Ectodermal cell (in vitro differentiated cells): Measurements from ENCODE around the gene PAPLN.
"Not testable (repeated sequence)": the region's sequence is repeated elsewhere in the genome, so short reads cannot be mapped to it uniquely, and the experiment has no call there.

Experiments
- H3K27ac ChIP-seq: 2 replicates; pipeline ENCODE4 v1.7.0; 2013; ENCODE audit warnings: mild to moderate bottlenecking, low read depth, low read length; ENCODE audit not compliant: insufficient read depth, poor library complexity, severe bottlenecking
- H3K27me3 ChIP-seq: 2 replicates; pipeline ENCODE4 v1.7.0; 2013; ENCODE audit warnings: mild to moderate bottlenecking, low read length; ENCODE audit not compliant: insufficient read depth, control insufficient read depth, poor library complexity, severe bottlenecking
- H3K36me3 ChIP-seq: one replicate; pipeline ENCODE4 v1.7.0; 2013; ENCODE audit warnings: low read length; ENCODE audit not compliant: control insufficient read depth, insufficient read depth
- H3K4me1 ChIP-seq: one replicate; pipeline ENCODE4 v1.7.0; 2013; ENCODE audit warnings: low read length; ENCODE audit not compliant: control insufficient read depth, insufficient read depth
- H3K4me3 ChIP-seq: 2 replicates; pipeline ENCODE4 v1.7.0; 2013; ENCODE audit warnings: low read depth, low read length, control low read depth; ENCODE audit not compliant: insufficient read depth
- H3K9me3 ChIP-seq: 2 replicates; pipeline ENCODE4 v1.7.0; 2013; ENCODE audit warnings: mild to moderate bottlenecking, low read length, moderate library complexity; ENCODE audit not compliant: control insufficient read depth
- WGBS, 2 experiments: methylation state at CpG; one replicate each; pipeline ENCODE4 v1.1.7; 2013; ENCODE audit warnings: missing lambda C conversion rate in 2 of 2; 5-methylcytosine and 5-hydroxymethylcytosine counted together

PAPLN gene

DNA sequence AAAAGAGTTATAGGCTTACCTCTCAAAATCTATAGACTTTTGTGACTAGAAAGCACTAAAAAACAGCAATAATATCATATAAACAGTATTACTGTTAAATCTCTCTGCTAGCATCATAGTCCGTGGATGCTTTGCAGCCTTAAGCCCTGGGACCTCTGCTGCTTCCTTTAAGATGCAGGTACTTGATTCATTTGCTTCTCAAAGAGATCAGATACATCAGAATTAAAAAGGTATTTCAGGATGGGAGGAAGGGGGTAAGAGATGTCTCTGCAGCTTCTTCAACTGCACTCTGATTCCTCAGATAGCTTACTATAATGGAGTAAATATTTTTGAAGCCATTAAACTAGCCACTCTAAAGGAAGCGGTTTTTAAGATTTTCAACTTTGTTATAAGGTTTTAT lies 49.3 kb downstream of the PAPLN start:
- H3K9me3 ChIP-seq, result no peaks in the 10 kb centered on the region
- peaks cover 13% of the 10 kb centered on the region for H3K36me3 ChIP-seq
- no peak overlapping the region for H3K4me3 ChIP-seq
- no peak overlapping the region for H3K27ac ChIP-seq
- peaks cover 8% of the 10 kb centered on the region for H3K4me1 ChIP-seq
- no peaks in the 10 kb centered on the region for H3K27me3 ChIP-seq
- WGBS, 2 experiments, result 67 to 86% methylated on average over 1 to 2 of the region's 2 CpGs

DNA sequence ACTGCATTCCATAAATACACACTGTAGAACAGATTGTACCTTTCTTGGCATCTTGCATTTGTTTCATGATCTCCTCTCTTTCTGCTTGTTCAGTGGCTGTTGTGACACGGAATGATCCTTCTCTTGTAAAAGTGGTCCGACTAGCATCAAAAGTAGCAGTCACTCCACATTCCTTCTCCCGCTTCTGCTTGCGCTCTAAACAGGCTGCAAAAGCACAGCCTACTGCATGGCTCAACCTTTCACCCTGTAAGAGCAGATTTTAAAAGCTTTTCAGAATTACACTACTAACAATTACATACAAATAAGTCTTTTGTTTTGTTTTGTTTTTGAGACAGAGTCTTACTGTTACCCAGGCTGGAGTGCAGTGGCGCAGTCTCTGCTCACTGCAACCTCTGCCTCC lies 49.8 kb downstream of the PAPLN start:
- WGBS, 2 experiments, result 75 to 84% methylated on average over 5 of the region's 5 CpGs
- Histone ChIP-seq H3K27ac (no peak overlapping the region), H3K9me3 (no peaks in the 10 kb centered on the region), H3K4me1 (peaks cover 8% of the 10 kb centered on the region), H3K27me3 (no peaks in the 10 kb centered on the region), H3K36me3 (peaks cover 8% of the 10 kb centered on the region), H3K4me3 (no peak overlapping the region)

DNA sequence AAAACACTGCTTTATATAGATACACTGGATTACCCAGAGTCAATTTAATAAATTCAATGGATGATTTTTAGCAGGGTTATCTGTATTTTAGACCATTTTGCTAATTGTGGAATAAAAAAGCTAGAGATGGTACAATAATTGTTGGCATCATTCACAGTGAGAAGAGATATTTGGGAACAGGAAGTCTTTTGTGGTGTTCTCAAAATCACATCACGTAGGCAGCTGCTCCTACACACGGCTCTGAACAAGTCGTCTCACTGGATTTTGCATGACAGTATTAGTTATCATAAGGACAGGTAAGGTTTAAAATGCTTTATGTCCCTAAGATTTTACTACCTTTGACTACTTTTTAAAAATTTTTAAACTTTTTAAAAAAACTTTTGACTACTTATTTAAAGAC lies 52.0 kb downstream of the PAPLN start:
- Histone ChIP-seq H3K4me3 (no peak overlapping the region), H3K36me3 (peaks cover 5% of the 10 kb centered on the region), H3K27ac (no peak overlapping the region), H3K27me3 (no peaks in the 10 kb centered on the region), H3K9me3 (no peaks in the 10 kb centered on the region), H3K4me1 (peaks cover 2% of the 10 kb centered on the region)
- WGBS, 2 experiments, result 82 to 89% methylated on average over 3 of the region's 3 CpGs

DNA sequence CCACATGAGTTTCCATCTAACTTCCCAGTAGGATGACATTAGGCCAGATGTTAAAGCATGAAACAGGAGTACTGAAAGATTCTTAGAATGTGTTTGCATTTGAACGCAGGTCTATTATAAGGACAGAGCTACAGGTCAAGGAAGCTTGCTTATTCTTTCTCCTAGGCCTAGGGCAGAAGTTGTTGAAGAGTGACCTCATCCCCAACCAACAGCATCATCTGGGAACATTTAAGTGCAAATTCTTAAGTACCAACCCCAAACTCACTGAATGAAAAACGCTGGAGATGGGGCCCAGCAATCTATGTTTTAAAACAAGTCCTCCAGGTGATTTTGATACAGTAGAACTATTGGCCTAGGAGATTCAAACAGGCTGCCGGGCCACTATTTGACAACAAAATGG lies 52.4 kb downstream of the PAPLN start:
- Histone ChIP-seq H3K9me3 (no peaks in the 10 kb centered on the region), H3K4me1 (no peaks in the 10 kb centered on the region), H3K27me3 (no peaks in the 10 kb centered on the region), H3K27ac (no peak overlapping the region), H3K4me3 (no peak overlapping the region), H3K36me3 (peaks cover 5% of the 10 kb centered on the region)
- 49 to 61% methylated on average over 3 of the region's 3 CpGs for WGBS, 2 experiments

DNA sequence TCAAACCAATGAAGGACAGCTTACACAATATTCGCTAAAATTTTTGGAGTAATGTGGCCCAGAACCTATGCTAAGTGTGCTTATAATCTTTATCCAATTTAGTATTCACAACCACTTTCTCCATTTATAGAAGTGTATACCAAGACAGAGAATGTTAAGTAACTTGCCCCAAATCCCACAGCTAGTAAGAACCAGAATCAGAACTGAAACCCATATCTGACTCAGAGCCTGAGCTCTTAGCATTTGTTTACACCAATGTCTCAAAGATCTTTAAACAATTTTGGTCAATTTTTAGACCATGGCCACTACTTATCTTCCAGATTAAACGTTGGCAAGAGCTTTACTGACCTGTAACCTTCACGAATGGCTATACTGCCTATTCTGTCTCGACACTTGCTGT lies 53.0 kb downstream of the PAPLN start:
- H3K4me3 ChIP-seq, result no peak overlapping the region
- H3K4me1 ChIP-seq, result no peaks in the 10 kb centered on the region
- no peak overlapping the region for H3K27ac ChIP-seq
- H3K9me3 ChIP-seq, result no peaks in the 10 kb centered on the region
- 86 to 93% methylated on average over 4 of the region's 4 CpGs for WGBS, 2 experiments
- H3K27me3 ChIP-seq, result no peaks in the 10 kb centered on the region
- H3K36me3 ChIP-seq, result peaks cover 5% of the 10 kb centered on the region

DNA sequence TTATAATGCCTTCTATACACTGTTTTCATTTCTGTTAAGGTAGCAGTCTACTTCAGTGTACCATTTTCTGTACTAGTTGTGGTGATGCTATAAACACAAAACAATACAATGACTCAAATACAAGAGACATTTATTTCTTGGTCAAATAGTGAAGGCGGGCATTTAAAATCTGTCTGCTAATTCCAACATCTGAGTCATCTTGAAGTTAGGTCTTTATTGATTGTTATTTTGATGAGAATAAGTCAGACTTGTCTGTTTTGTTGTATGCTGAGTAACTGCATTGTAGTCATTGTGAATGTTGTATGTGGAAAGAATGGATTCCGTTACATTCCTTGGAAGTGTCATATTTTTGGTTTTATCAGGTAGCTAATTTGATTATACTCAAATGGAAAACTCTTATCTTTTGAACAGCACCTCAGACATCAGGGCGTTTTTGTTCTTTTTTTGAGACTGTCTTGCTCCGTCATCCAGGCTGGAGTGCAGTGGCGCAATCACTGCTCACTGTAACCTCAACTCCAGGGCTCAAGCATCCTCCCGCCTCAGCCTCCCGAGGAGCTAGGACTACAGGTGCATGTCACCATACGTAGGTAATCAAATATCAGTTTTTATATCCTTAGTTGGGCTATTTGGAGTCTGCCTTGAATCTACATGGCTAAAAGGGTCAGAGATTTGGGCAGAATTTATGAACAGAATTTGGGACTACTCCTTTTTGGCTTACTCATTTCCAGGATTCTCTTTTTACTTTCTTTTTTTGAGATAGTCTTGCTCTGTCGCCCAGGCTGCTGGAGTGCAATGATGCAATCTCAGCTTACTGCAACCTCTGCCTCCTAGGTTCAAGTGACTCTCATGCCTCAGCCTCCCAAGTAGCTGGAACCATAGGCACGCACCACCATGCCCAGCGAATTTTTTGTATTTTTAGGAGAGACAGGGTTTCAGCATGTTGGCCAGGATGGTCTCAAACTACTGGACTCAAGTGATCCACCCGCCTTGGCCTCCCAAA lies 56.8 kb downstream of the PAPLN start:
- H3K4me3 ChIP-seq, result no peak overlapping the region
- 95 to 96% methylated on average over 12 of the region's 12 CpGs for WGBS, 2 experiments
- H3K9me3 ChIP-seq, result no peaks in the 10 kb centered on the region
- H3K36me3 ChIP-seq, result peaks cover 5% of the 10 kb centered on the region
- H3K4me1 ChIP-seq, result no peaks in the 10 kb centered on the region
- H3K27me3 ChIP-seq, result no peaks in the 10 kb centered on the region
- H3K27ac ChIP-seq, result no peak overlapping the region

DNA sequence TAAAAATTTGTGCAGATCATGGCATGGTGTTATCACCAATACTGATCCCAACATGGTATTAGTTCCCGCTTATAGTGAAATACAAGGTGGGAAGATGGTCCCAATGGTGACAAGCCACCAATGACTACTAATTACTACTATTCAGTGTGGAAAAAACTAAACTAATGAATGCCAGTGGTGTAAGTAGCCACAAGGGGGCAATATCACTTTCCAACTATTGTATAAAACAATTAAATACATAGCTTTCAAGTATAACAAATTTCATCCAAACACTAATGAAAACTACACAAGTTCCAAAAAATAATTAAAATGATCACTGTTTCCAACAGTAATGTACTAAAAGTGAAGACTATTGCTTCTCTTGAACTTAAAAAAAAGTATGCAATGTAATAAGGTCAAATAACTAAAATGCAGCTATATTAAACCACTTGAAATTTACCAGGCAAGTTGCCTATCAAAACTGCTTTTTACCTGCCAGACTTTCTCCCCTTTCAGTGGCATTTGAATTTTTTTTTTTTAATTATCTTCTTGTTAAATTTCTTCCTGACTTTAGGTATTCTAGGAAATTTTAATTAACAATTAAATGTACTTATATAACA lies 58.0 kb downstream of the PAPLN start:
- Histone ChIP-seq H3K4me3 (no peak overlapping the region), H3K4me1 (no peaks in the 10 kb centered on the region), H3K36me3 (peaks cover 5% of the 10 kb centered on the region), H3K27me3 (no peaks in the 10 kb centered on the region), H3K9me3 (no peaks in the 10 kb centered on the region), H3K27ac (no peak overlapping the region)
- 100% methylated on average over 1 of the region's 1 CpG; no CpG with 5 or more reads in 1 of the 2 experiments for WGBS, 2 experiments

DNA sequence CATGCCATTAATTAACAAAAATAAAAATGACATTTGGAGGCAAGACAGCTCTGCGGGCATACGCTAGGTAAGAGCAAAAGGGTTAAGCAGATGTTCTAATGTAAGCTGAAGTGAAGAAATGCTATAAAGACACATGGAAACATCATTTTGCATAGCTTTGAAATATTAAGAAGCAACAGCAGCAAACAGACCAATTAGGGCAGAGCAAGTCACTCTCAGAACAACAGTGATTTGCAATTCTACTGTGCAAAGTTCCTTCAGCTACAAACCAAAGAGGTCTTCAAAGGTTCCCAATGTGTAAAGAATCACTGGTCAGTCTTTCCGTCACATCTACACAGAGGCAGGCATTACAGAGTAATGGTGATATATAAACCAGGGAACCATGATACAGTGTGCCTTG lies 68.2 kb downstream of the PAPLN start:
- Histone ChIP-seq H3K36me3 (no peaks in the 10 kb centered on the region), H3K27me3 (no peaks in the 10 kb centered on the region), H3K9me3 (no peaks in the 10 kb centered on the region), H3K4me1 (no peaks in the 10 kb centered on the region), H3K27ac (no peak overlapping the region), H3K4me3 (no peak overlapping the region)
- 76 to 83% methylated on average over 3 of the region's 3 CpGs for WGBS, 2 experiments

DNA sequence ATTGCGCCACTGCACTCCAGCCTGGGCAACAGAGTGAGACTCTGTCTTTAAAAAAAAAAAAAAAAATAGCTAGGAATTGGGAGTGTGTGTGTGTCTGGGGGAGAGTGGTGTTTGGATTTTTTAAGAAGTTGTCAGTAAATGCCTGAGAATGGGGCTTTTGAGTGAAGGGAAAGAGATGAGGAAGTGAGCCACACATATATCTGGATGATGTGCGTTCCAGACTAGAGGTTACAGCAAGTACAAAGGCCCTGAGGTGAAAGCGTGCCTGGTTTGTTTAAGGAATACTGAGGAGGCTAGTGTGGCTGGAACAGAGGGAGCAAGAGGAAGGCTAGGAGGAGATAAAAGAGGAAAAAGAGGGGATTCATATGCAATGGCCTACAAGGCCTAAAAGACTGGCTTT lies 70.0 kb downstream of the PAPLN start:
- H3K36me3 ChIP-seq, result no peaks in the 10 kb centered on the region

DNA sequence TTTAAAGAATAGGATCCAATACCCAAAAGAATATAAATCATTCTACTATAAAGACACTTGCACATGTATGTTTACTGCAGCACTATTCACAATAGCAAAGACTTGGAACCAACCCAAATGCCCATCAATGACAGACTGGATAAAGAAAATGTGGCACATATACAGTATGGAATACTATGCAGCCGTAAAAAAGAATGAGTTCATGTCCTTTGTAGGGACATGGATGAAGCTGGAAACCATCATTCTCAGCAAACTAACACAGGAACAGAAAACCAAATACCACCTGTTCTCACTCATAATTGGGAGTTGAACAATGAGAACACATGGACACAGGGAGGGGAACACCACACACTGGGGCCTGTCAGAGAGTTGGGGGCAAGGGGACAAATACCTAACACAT lies 71.9 kb downstream of the PAPLN start:
- H3K27me3 ChIP-seq, H3K36me3 ChIP-seq, H3K4me3 ChIP-seq, H3K4me1 ChIP-seq, H3K27ac ChIP-seq, H3K9me3 ChIP-seq: not testable (repeated sequence)
- WGBS, 2 experiments, result 100% methylated on average over 1 of the region's 1 CpG; no CpG with 5 or more reads in 1 of the 2 experiments

More for the DNA sequence above, 70.0 kb downstream of the PAPLN start:
- Histone ChIP-seq H3K27me3 (no peaks in the 10 kb centered on the region), H3K27ac (no peak overlapping the region), H3K4me1 (no peaks in the 10 kb centered on the region), H3K9me3 (no peaks in the 10 kb centered on the region), H3K4me3 (no peak overlapping the region)
- WGBS, 2 experiments, result 94 to 96% methylated on average over 3 of the region's 3 CpGs
